AG04450 (cell line): Measurements from ENCODE around the gene TMEM198. TPM values are rescaled to one million over a fixed set of nuclear protein-coding genes. Genes with fewer than 3 reads are reported as not detected.

Experiments used
- CTCF ChIA-PET: fragments of 300-600, 350-600 bp; formaldehyde crosslinking; extraction: SDS; loops from one replicate; lab custom pipeline; 2022; ENCODE audit warnings: antibody characterized with exemption, inconsistent platforms; lab: Charles Lee
- POLR2A ChIA-PET: fragments of 350-600 bp; formaldehyde crosslinking; extraction: SDS; loops from one replicate; lab custom pipeline; 2021; ENCODE audit warnings: antibody characterized with exemption, inconsistent platforms; lab: Yijun Ruan, JAX
- DNase-seq: peaks from one replicate; pipeline ENCODE4 v3.0.0-alpha.2; 2011; ENCODE audit warnings: low read depth, low spot score
- H3K27ac ChIP-seq: one replicate; pipeline ENCODE4 v1.5.1; 2012; ENCODE audit warnings: low read depth, low read length, control low read depth
- H3K27me3 ChIP-seq: one replicate; pipeline ENCODE4 v1.6.0; 2012; ENCODE audit warnings: low read length; ENCODE audit not compliant: control insufficient read depth, insufficient read depth
- H3K4me3 ChIP-seq: 2 replicates; pipeline ENCODE4 v1.5.1; 2011; ENCODE audit warnings: mild to moderate bottlenecking, low read depth, low read length, control low read depth
- H3K9me3 ChIP-seq: 2 replicates; pipeline ENCODE4 v1.5.1; 2012; ENCODE audit warnings: low read length; ENCODE audit not compliant: control insufficient read depth, insufficient read depth
- CTCF ChIP-seq: IDR thresholded peaks from 2 replicates; pipeline ENCODE4 v1.5.1; 2011; ENCODE audit warnings: low read depth, low read length, control low read depth, inconsistent platforms
- polyA plus RNA-seq: library from polyadenylated mRNA; depleted of rRNA; stranded (reverse); fragments of >200 nt; gene quantifications from 2 replicates; pipeline ENCODE4 v1.2.3, GENCODE V29; 2011; rRNA removed
- small RNA-seq: library from RNA; depleted of rRNA; stranded (forward); fragments of <200 nt; gene quantifications from one replicate; pipeline ENCODE3, GENCODE V24; 2012; ENCODE audit warnings: low read depth; ENCODE audit not compliant: insufficient read length

The TMEM198 gene
- polyA plus RNA-seq, 1 experiment: 0.83 TPM

- DNase-seq: no peak
- peak; percentile 24; the same call in 1 of the 2 replicates for TF ChIP-seq CTCF
- CTCF ChIA-PET: interaction anchor here (0.6 to 6.8 kb wide), 3 partner anchors 25 to 55 kb away, joined by 3 to 38 read pairs (median 5); no protein-coding TSS in a partner anchor
- no peaks in the 10 kb centered on the region; the same call in 1 of the 2 replicates for H3K9me3 ChIP-seq
- H3K27ac ChIP-seq: peak overlapping the region; percentile 47
- H3K27me3 ChIP-seq: peaks cover 10% of the 10 kb centered on the region
- H3K4me3 ChIP-seq: no peak overlapping the region
- POLR2A ChIA-PET: interaction anchor here (1.6 kb wide), 1 partner anchor 24 kb away, joined by 8 read pairs; the partner anchor contains the start of gene OBSL1
Measured at GRCh38 chr2:219595256-219595655, 51.4 kb downstream of the TMEM198 start.

GRCh38 chr2:219596954-219597551, 53.2 kb downstream of the TMEM198 start:
- no peak for DNase-seq
- no peak for TF ChIP-seq CTCF
- ChIA-PET POLR2A (interaction anchor here (1.3 to 2.9 kb wide), 6 partner anchors 23 to 53 kb away, joined by 4 to 18 read pairs (median 8); partner anchors contain the start of genes CHPF, OBSL1 and TMEM198), CTCF (interaction anchor here (1.0 to 6.8 kb wide), 5 partner anchors 24 to 56 kb away, joined by 3 to 38 read pairs (median 5); no protein-coding TSS in a partner anchor)
- peak overlapping the region; percentile 93 for H3K27ac ChIP-seq
- peak overlapping the region; percentile 94 for H3K4me3 ChIP-seq
- H3K9me3 ChIP-seq: no peaks in the 10 kb centered on the region; the same call in 1 of the 2 replicates
- peaks cover 6% of the 10 kb centered on the region for H3K27me3 ChIP-seq

- Histone ChIP-seq H3K27ac (peak within 1 kb of the TSS; percentile 93), H3K27me3 (peaks cover 3% of the 10 kb centered on the region), H3K9me3 (no peaks in the 10 kb centered on the region; the same call in 1 of the 2 replicates), H3K4me3 (peak within 1 kb of the TSS; percentile 94)
- ChIA-PET POLR2A (interaction anchor here (0.6 to 2.9 kb wide), 7 partner anchors 24 to 949 kb away, joined by 3 to 18 read pairs (median 7); partner anchors contain the start of genes CHPF, OBSL1 and TMEM198), CTCF (interaction anchor here (0.7 to 6.8 kb wide), 4 partner anchors 24 to 59 kb away, joined by 3 to 38 read pairs (median 6); no protein-coding TSS in a partner anchor)
- peak; percentile 90 for DNase-seq
- no peak for TF ChIP-seq CTCF
Measured at GRCh38 chr2:219597552-219598307, 53.9 kb downstream of the TMEM198 start, which contains the start of gene STK11IP. Gene STK11IP (plus strand): TSS chr2:219597857. CDS start chr2:219598120, 263 bp downstream.

GRCh38 chr2:219598308-219599078, 54.7 kb downstream of the TMEM198 start:
- H3K27ac ChIP-seq: no peak overlapping the region
- TF ChIP-seq CTCF: no peak
- H3K27me3 ChIP-seq: peaks cover under 1% of the 10 kb centered on the region
- no peaks in the 10 kb centered on the region; the same call in 1 of the 2 replicates for H3K9me3 ChIP-seq
- H3K4me3 ChIP-seq: peak overlapping the region; percentile 94
- POLR2A ChIA-PET: interaction anchor here (0.6 to 2.9 kb wide), 7 partner anchors 24 to 950 kb away, joined by 3 to 18 read pairs (median 7); partner anchors contain the start of genes CHPF, OBSL1 and TMEM198
- CTCF ChIA-PET: interaction anchor here (0.7 to 6.8 kb wide), 3 partner anchors 38 to 69 kb away, joined by 3 to 38 read pairs (median 3); no protein-coding TSS in a partner anchor
- DNase-seq: no peak

Small RNA genes within 50 kb of the gene (small RNA-seq; reads per million reads assigned to genes)
- gene MIR3132 (not detected), gene RN7SKP213 (not detected)

Other genes with a start within 250 kb of the TMEM198 start
- gene PTPRN, start 234.6 kb upstream of the TMEM198 start, polyA plus RNA-seq: 11.7 and 15.1 TPM in 2 replicates
- not detected in 2 replicates for gene RESP18, start 211.3 kb upstream of the TMEM198 start, polyA plus RNA-seq
- 41.5 and 71.2 TPM in 2 replicates for gene DNPEP, start 156.1 kb upstream of the TMEM198 start, polyA plus RNA-seq
- gene DES, start 125.7 kb upstream of the TMEM198 start, polyA plus RNA-seq: 19.8 and 24.9 TPM in 2 replicates
- 28.0 and 32.8 TPM in 2 replicates for gene SPEG, start 109.2 kb upstream of the TMEM198 start, polyA plus RNA-seq
- 90.1 and 97.7 TPM in 2 replicates for gene GMPPA, start 45.1 kb upstream of the TMEM198 start, polyA plus RNA-seq
- gene ASIC4, start 29.5 kb upstream of the TMEM198 start, polyA plus RNA-seq: not detected in 2 replicates
- 24.4 and 37.2 TPM in 2 replicates for gene CHPF, start 219 bp upstream of the TMEM198 start, polyA plus RNA-seq
- 35.5 and 46.8 TPM in 2 replicates for gene OBSL1, start 27.5 kb downstream of the TMEM198 start, polyA plus RNA-seq
- 0.12 and 0.29 TPM in 2 replicates for gene INHA, start 28.3 kb downstream of the TMEM198 start, polyA plus RNA-seq
- 7.7 and 11.8 TPM in 2 replicates for gene STK11IP, start 53.8 kb downstream of the TMEM198 start, polyA plus RNA-seq
- gene SLC4A3, start 83.6 kb downstream of the TMEM198 start, polyA plus RNA-seq: 3.3 and 5.2 TPM in 2 replicates